AG09309 (cell line): ENCODE measurements around the gene TMEM63A.

Source experiments
- DNase-seq: peaks from one replicate; pipeline ENCODE4 v3.0.0-alpha.2; 2010; ENCODE audit warnings: low read depth
- H3K4me3 ChIP-seq: 2 replicates; pipeline ENCODE4 v1.5.1; 2011; ENCODE audit warnings: mild to moderate bottlenecking, low read depth, low read length, moderate library complexity; ENCODE audit not compliant: control insufficient read depth
- TF ChIP-seq, protein P1 (sequence below): IDR thresholded peaks from 2 replicates; pipeline ENCODE4 v1.5.1; 2011; ENCODE audit warnings: mild to moderate bottlenecking, low read depth, low read length, inconsistent platforms; ENCODE audit not compliant: insufficient read depth, control insufficient read depth; ENCODE audit errors: missing control alignments

The TMEM63A gene

GRCh38 chr1:225917101-225917500, 34.9 kb upstream of the TMEM63A start:
- TF ChIP-seq, protein P1, sequence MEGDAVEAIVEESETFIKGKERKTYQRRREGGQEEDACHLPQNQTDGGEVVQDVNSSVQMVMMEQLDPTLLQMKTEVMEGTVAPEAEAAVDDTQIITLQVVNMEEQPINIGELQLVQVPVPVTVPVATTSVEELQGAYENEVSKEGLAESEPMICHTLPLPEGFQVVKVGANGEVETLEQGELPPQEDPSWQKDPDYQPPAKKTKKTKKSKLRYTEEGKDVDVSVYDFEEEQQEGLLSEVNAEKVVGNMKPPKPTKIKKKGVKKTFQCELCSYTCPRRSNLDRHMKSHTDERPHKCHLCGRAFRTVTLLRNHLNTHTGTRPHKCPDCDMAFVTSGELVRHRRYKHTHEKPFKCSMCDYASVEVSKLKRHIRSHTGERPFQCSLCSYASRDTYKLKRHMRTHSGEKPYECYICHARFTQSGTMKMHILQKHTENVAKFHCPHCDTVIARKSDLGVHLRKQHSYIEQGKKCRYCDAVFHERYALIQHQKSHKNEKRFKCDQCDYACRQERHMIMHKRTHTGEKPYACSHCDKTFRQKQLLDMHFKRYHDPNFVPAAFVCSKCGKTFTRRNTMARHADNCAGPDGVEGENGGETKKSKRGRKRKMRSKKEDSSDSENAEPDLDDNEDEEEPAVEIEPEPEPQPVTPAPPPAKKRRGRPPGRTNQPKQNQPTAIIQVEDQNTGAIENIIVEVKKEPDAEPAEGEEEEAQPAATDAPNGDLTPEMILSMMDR: no peak
- no peak for DNase-seq

DNA sequence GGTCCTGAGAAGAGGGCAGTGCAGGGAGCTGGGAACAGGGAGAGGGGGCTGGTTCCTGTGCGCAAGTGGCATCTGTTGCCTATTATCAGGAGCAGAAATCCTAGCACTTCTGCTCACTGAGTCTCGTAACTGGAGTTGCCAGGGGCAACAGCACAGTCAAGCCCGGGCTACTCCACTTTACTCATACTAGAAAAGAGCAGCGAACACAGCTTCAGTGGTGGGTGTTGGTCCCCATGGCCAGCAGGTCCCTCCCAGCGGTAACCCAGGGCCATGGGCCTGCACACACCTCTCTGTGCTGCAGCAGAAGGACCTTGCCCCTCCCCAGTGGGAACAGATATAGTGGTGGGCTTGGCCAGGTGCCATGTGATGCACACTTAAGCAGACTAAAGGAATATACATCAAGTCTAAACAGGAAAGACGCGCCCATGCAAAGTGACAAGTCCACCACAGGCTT, 33.4 kb upstream of the TMEM63A start:
- no peak overlapping the region for H3K4me3 ChIP-seq
- TF ChIP-seq, protein P1: no peak
- no peak for DNase-seq

More at GRCh38 chr1:225917101-225917500, 34.9 kb upstream of the TMEM63A start:
- no peak overlapping the region for H3K4me3 ChIP-seq

DNA sequence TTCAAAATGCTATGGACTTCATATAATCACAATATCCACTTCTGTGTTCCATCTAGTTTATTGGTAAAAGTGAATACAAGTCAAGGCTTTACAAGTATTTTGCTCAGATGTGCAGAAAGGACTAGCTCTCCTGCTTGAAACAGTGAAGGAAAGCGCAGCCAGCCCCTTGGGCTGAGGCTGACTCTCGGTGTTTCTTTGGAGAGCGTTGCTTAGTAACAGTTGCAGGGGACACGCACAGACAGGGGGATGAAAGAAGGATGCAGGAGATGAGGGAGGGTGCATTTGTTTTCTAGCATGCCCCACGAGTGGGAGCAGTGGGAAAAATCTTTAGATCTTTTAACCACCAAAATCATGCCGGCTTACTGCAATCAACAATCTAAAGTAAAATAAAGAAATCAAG, 32.8 kb upstream of the TMEM63A start:
- DNase-seq: no peak
- TF ChIP-seq, protein P1: no peak
- no peak overlapping the region for H3K4me3 ChIP-seq

- TF ChIP-seq, protein P1: no peak
- no peak for DNase-seq
- no peak overlapping the region for H3K4me3 ChIP-seq
Observed at GRCh38 chr1:225914391-225914790, 32.2 kb upstream of the TMEM63A start.

DNA sequence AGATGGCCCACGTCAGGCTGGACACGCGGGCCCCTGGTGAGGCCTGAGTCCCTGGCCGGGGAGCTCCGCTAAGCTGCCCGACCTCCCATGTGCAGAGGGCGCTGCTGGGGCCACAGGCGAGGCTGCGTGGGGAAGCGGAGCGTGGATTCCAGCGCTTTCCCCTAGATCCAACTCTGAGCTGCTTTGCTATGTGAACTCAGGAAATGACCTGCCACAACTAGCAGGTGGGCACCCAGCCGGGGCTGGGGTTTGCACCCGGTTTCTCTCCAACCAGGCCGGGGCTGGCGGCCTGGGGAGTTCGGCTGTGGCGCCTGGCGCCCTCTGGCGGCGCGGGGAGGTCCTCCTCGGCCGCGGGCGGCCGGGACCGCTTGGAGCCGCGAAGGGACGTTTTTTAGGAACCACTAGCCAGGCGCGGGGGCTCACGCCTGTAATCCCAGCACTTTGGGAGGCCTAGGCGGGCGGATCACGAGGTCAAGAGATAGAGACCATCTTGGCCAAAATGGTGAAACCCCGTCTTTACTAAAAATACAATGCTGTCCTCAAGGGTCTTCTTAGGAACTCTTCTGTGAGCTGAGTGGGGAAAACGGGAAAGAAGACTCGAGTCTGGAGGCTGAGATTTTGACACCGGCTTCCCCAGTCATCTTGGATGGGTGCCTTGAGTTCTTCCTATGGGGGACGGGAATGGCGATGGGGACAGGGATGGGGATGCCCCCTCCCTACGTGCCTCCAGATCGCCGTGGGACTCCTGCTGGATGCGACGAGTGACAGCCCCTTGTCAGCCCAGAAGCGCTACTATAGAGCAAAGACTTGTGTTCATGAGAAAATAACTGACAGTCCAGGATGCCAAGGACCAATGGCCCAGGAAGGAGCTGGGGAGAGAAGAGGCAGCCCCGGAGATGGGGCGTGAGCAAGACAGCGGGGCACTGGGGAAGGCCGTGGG, 29.3 kb upstream of the TMEM63A start:
- TF ChIP-seq, protein P1: peak; percentile 62
- H3K4me3 ChIP-seq: no peak overlapping the region
- no peak for DNase-seq

- DNase-seq: no peak
- no peak overlapping the region for H3K4me3 ChIP-seq
- TF ChIP-seq, protein P1: no peak
Observed at GRCh38 chr1:225909477-225909876, 27.3 kb upstream of the TMEM63A start.
